HepG2 (cell line): ENCODE data around the gene TMEM44. TPM values are rescaled to one million over a fixed set of nuclear protein-coding genes. Genes with fewer than 3 reads are reported as not detected.

Experiments
- ATAC-seq: fragments of 200-7000 bp; cut with Tn5 transposase; 3 replicates; pipeline ENCODE4 v1.9.1; 2020; ENCODE audit warnings: mild to moderate bottlenecking, moderate library complexity
- BruUV-seq: library from RNA; stranded (reverse); fragments of 400-500 nt; replicated peaks from 2 replicates; lab custom pipeline; 2021; lab: Mats Ljungman, UMichigan
- CTCF ChIA-PET: fragments of 300-600 bp; formaldehyde crosslinking; extraction: SDS; loops from one replicate; lab custom pipeline; 2021; ENCODE audit warnings: low total read pairs, inconsistent platforms, low intra/inter-chr PET ratio; lab: Yijun Ruan, JAX
- POLR2A ChIA-PET: fragments of 350-600 bp; sonication (Branson Sonifier 250); formaldehyde crosslinking; loops from one replicate; lab custom pipeline; 2020; ENCODE audit warnings: antibody characterized with exemption, inconsistent platforms; lab: Yijun Ruan, JAX
- DNase-seq: peaks from one replicate; pipeline ENCODE4 v3.0.0-alpha.2; 2015; ENCODE audit warnings: low spot score
- FAIRE-seq: peaks from 3 replicates; lab custom pipeline; 2011; peaks lifted over from hg19 to GRCh38; lab: Jason Lieb, UNC
- H2AFZ ChIP-seq: one replicate; pipeline ENCODE4 v1.6.1; 2011; ENCODE audit warnings: low read length, inconsistent platforms
- H3K27ac ChIP-seq: fragments of 300-600 bp; 3 replicates; pipeline ENCODE4 v1.8.0; 2011; ENCODE audit warnings: mixed run types, mild to moderate bottlenecking, mixed read lengths, low read length, inconsistent platforms; ENCODE audit not compliant: insufficient read depth; ENCODE audit errors: extremely low read length
- H3K27me3 ChIP-seq, 2 experiments: fragments of 200-600 bp in 1 of 2; 2 replicates in 1 of 2; 3 replicates in 1 of 2; pipeline versions ENCODE4 v1.6.0 to v1.8.0; 2011; ENCODE audit warnings: low read length in 2 of 2, mild to moderate bottlenecking in 2 of 2, moderate library complexity in 2 of 2, inconsistent platforms in 1 of 2; ENCODE audit not compliant: insufficient read depth in 2 of 2, control insufficient read depth in 1 of 2
- H3K36me3 ChIP-seq, 2 experiments: fragments of 200-600 bp in 1 of 2; replicated peaks in 1 of 2; 2 replicates in 1 of 2; 3 replicates in 1 of 2; pipeline versions ENCODE4 v1.5.1 to v1.8.0; 2011; ENCODE audit warnings: low read length in 2 of 2, inconsistent platforms in 1 of 2; ENCODE audit not compliant: insufficient read depth in 2 of 2, control insufficient read depth in 1 of 2
- H3K4me1 ChIP-seq: 2 replicates; pipeline ENCODE4 v1.5.1; 2012; ENCODE audit warnings: low read length, inconsistent platforms; ENCODE audit not compliant: insufficient read depth
- H3K4me2 ChIP-seq: 2 replicates; pipeline ENCODE4 v1.6.0; 2011; ENCODE audit warnings: low read depth, low read length, inconsistent platforms
- H3K4me3 ChIP-seq, 3 experiments: fragments of 200-600 bp in 1 of 3; sonication (generic), shearing (Covaris generic) in 1 of 3; replicated peaks in 1 of 3; 2 replicates each; pipeline ENCODE4 v1.5.1; 2011 to 2016; ENCODE audit warnings: low read length in 3 of 3, inconsistent platforms in 2 of 3, low read depth in 2 of 3, mild to moderate bottlenecking in 2 of 3, control low read depth in 1 of 3, mixed read lengths in 1 of 3; ENCODE audit not compliant: insufficient read depth in 1 of 3
- H3K79me2 ChIP-seq: one replicate; pipeline ENCODE4 v1.6.1; 2011; ENCODE audit warnings: low read length, inconsistent platforms; ENCODE audit not compliant: insufficient read depth
- H3K9ac ChIP-seq: 2 replicates; pipeline ENCODE4 v1.6.0; 2011; ENCODE audit warnings: mild to moderate bottlenecking, low read depth, low read length, inconsistent platforms; ENCODE audit not compliant: insufficient read depth
- H3K9me3 ChIP-seq: 2 replicates; pipeline ENCODE4 v1.5.1; 2012; ENCODE audit warnings: mild to moderate bottlenecking, low read length
- H4K20me1 ChIP-seq: 2 replicates; pipeline ENCODE4 v1.6.0; 2011; ENCODE audit warnings: inconsistent platforms, mild to moderate bottlenecking, low read length, moderate library complexity; ENCODE audit not compliant: insufficient read depth
- CBX5 ChIP-seq: sonication (generic); formaldehyde crosslinking; IDR thresholded peaks from 2 replicates; pipeline ENCODE4 v1.4.0; 2020; ENCODE audit warnings: missing genetic modification reagents, borderline replicate concordance
- E2F5 ChIP-seq: sonication (generic); formaldehyde crosslinking; conservative IDR thresholded peaks from 2 replicates; pipeline ENCODE4 v1.4.0; 2020; ENCODE audit warnings: missing genetic modification reagents
- ELF1 ChIP-seq: sonication (generic); formaldehyde crosslinking; IDR thresholded peaks from 2 replicates; pipeline ENCODE4 v1.4.0; 2020; ENCODE audit warnings: missing genetic modification reagents
- KDM2A ChIP-seq: sonication (generic); formaldehyde crosslinking; IDR thresholded peaks from 2 replicates; pipeline ENCODE4 v1.4.0; 2020; ENCODE audit warnings: low read depth, missing genetic modification reagents, borderline replicate concordance
- MAZ ChIP-seq, 2 experiments: sonication (generic) in 1 of 2; formaldehyde crosslinking in 1 of 2; IDR thresholded peaks; 2 replicates each; pipeline versions ENCODE4 v1.5.0 to v1.6.1; 2012 to 2020; ENCODE audit warnings: low read depth in 2 of 2, mild to moderate bottlenecking in 2 of 2, borderline replicate concordance in 1 of 2, improper control_type of control experiment in 1 of 2, low read length in 1 of 2, missing genetic modification reagents in 1 of 2, moderate library complexity in 1 of 2
- MTF2 ChIP-seq: sonication (generic); formaldehyde crosslinking; IDR thresholded peaks from 2 replicates; pipeline ENCODE4 v1.5.0; 2020; ENCODE audit warnings: missing genetic modification reagents, borderline replicate concordance
- MYC ChIP-seq: sonication (generic); formaldehyde crosslinking; IDR thresholded peaks from 2 replicates; pipeline ENCODE4 v1.9.0; 2021; ENCODE audit warnings: missing genetic modification reagents, borderline replicate concordance
- NCOA5 ChIP-seq: sonication (generic); formaldehyde crosslinking; IDR thresholded peaks from 2 replicates; pipeline ENCODE4 v1.4.0; 2020; ENCODE audit warnings: missing genetic modification reagents
- SIN3A ChIP-seq: IDR thresholded peaks from 2 replicates; pipeline ENCODE4 v1.6.1; 2011; ENCODE audit warnings: low read depth, mild to moderate bottlenecking, control low read depth, low read length, borderline replicate concordance
- SMYD3 ChIP-seq: sonication (generic); formaldehyde crosslinking; IDR thresholded peaks from 2 replicates; pipeline ENCODE4 v1.8.1; 2023; ENCODE audit warnings: mild to moderate bottlenecking, missing genetic modification reagents
- SRSF9 ChIP-seq: fragments of 200-400 bp; formaldehyde crosslinking; IDR thresholded peaks from 2 replicates; pipeline ENCODE4 v1.6.1; 2018; ENCODE audit warnings: borderline replicate concordance, mild to moderate bottlenecking, low read depth, low read length; ENCODE audit not compliant: insufficient read depth, poor library complexity, severe bottlenecking
- ZFP36L1 ChIP-seq: sonication (generic); formaldehyde crosslinking; IDR thresholded peaks from 2 replicates; pipeline ENCODE4 v1.8.0; 2022; ENCODE audit warnings: mild to moderate bottlenecking, missing genetic modification reagents, moderate library complexity
- ZHX1 ChIP-seq: sonication (generic); formaldehyde crosslinking; IDR thresholded peaks from 2 replicates; pipeline ENCODE4 v1.8.1; 2022; ENCODE audit warnings: low read depth, mild to moderate bottlenecking, missing genetic modification reagents
- ZNF883 ChIP-seq: sonication (generic); formaldehyde crosslinking; IDR thresholded peaks from 2 replicates; pipeline ENCODE4 v1.5.1; 2020; ENCODE audit warnings: mild to moderate bottlenecking, missing genetic modification reagents; ENCODE audit errors: not compliant biosample characterization
- WGBS: methylation state at CpG from one replicate; pipeline ENCODE4 v1.1.6; 2017; ENCODE audit warnings: low lambda C conversion rate; 5-methylcytosine and 5-hydroxymethylcytosine counted together
- in situ Hi-C: cut with HindIII; loops from 2 replicates; pipeline ENCODE4 v1.10.0; 2017; ENCODE audit warnings: low pct_unique_long_range_greater_than_20kb; ENCODE audit not compliant: extremely low pct_ligation_motif_present
- intact Hi-C: fragments of 100-400 bp; cut with micrococcal nuclease; formaldehyde crosslinking; loops from one replicate; pipeline ENCODE4 v1.10.0; 2022; ENCODE audit not compliant: unreplicated experiment
- polyA plus RNA-seq, 8 experiments: library from polyadenylated mRNA; depleted of rRNA in 3 of 8; stranded (reverse) in 7 of 8; unstranded in 1 of 8; fragments of >200 nt; fragmentation: Illumina TruSeq in 4 of 8; extraction: Trizol in 4 of 8; gene quantifications; 2 replicates each; pipeline versions ENCODE4 v1.2.1 to v1.2.3, GENCODE V29; 2011 to 2016; ENCODE audit warnings: low read depth in 4 of 8, missing spikeins in 1 of 8, mixed read lengths in 1 of 8; ENCODE audit not compliant: insufficient read depth in 1 of 8
- total RNA-seq, 5 experiments: library from RNA; depleted of rRNA; stranded (reverse); fragments of >200 nt; fragmentation: Illumina TruSeq; extraction: Trizol; gene quantifications; 2 replicates each; pipeline ENCODE4 v1.2.3, GENCODE V29; 2016; ENCODE audit warnings: low read depth in 1 of 5

The TMEM44 gene
- total and polyA plus RNA-seq, 2 of the 13 experiments (the other 11 are each of a cell fraction or from before 2014, with no cell fraction given), result 7.3 to 13.8 TPM

- no peak for ATAC-seq
- Histone ChIP-seq H3K4me1 (peaks cover under 1% of the 10 kb centered on the region; the same call in 1 of the 2 replicates), H3K4me2 (no peak overlapping the region), H3K79me2 (no peaks in the 10 kb centered on the region), H4K20me1 (no peaks in the 10 kb centered on the region), H2AFZ (no peak overlapping the region), H3K27me3 (no peaks in the 10 kb centered on the region; a peak in 1 of 5 replicates), H3K9me3 (no peaks in the 10 kb centered on the region), H3K4me3 (no peak overlapping the region), H3K36me3 (peaks cover 7 to 56% of the 10 kb centered on the region in 2 experiments), H3K9ac (no peak overlapping the region), H3K27ac (no peak overlapping the region)
- WGBS, result 98% methylated on average over 7 of the region's 7 CpGs
- FAIRE-seq, result no peak
- no TSS peak for BruUV-seq
- intact Hi-C loops (no loop called here), in situ Hi-C loops (no loop called here)
- no peak for DNase-seq
- POLR2A ChIA-PET, result no interaction called here
- TF ChIP-seq NCOA5 (CRISPR knock-in tag) (no peak), MYC (CRISPR knock-in tag) (no peak), CBX5 (CRISPR knock-in tag) (no peak), MTF2 (CRISPR knock-in tag) (no peak), ZFP36L1 (no peak), ELF1 (CRISPR knock-in tag) (no peak), MAZ (IDR thresholded peaks at IDR 0.05; ENCODE audit: borderline replicate concordance, low read depth, low read length) (no peak), MAZ (CRISPR knock-in tag; IDR thresholded peaks at IDR 0.05; ENCODE audit: low read depth) (no peak), KDM2A (CRISPR knock-in tag) (no peak), SRSF9 (no peak), ZHX1 (no peak), SMYD3 (CRISPR knock-in tag) (no peak), E2F5 (CRISPR knock-in tag) (no peak), ZNF883 (CRISPR knock-in tag) (no peak), SIN3A (no peak)
- TF ChIP-seq, all 625 proteins: peak for 0
- CTCF ChIA-PET, result no interaction called here
Measured at GRCh38 chr3:194664857-194665256, 31.6 kb upstream of the TMEM44 start.
